K562 (cell line): ENCODE measurements around the gene GABARAPL1.

Experiments
- GABPA ChIP-seq: fragments of 200-800 bp; sonication (Bioruptor generic); conservative IDR thresholded peaks from 2 replicates; pipeline ENCODE4 v1.6.1; 2016; ENCODE audit warnings: low read depth, missing genetic modification characterization, missing compliant biosample characterization
- MAX ChIP-seq: sonication (generic); formaldehyde crosslinking; IDR thresholded peaks from 2 replicates; pipeline ENCODE4 v1.9.0; 2022; ENCODE audit warnings: mild to moderate bottlenecking, missing genetic modification reagents
- MED1 ChIP-seq: sonication (generic); formaldehyde crosslinking; IDR thresholded peaks from 2 replicates; pipeline ENCODE4 v1.8.1; 2023; ENCODE audit warnings: missing genetic modification reagents, borderline replicate concordance
- POLR2AphosphoS5 ChIP-seq: IDR thresholded peaks from 2 replicates; pipeline ENCODE4 v1.6.1; 2011; ENCODE audit warnings: mild to moderate bottlenecking, low read depth, low read length, moderate library complexity; ENCODE audit not compliant: control insufficient read depth, insufficient read depth
- ZBTB49 ChIP-seq: sonication (generic); formaldehyde crosslinking; IDR thresholded peaks from 2 replicates; pipeline ENCODE4 v1.8.0; 2022; ENCODE audit warnings: missing genetic modification reagents, mild to moderate bottlenecking, borderline replicate concordance

- TF ChIP-seq GABPA (tag) (no peak), POLR2AphosphoS5 (no peak), MAX (CRISPR knock-in tag) (no peak), ZBTB49 (CRISPR knock-in tag) (no peak), MED1 (CRISPR knock-in tag) (no peak)
Measured at GRCh38 chr12:10211101-10211939, 1.4 kb upstream of the GABARAPL1 start.
